Renal cortex interstitium (tissue), 15 donors: ENCODE results near the gene PIWIL4. TPM values are rescaled to one million over a fixed set of nuclear protein-coding genes. Genes with fewer than 3 reads are reported as not detected.

Experiments used
- DNase-seq, 11 donors: peaks; one replicate each; pipeline ENCODE4 v3.0.0-alpha.2; 2013; ENCODE audit warnings: low read depth in 9 of 11, low spot score in 4 of 11; ENCODE audit errors: extremely low read depth in 1 of 11
- long read RNA-seq, 16 experiments: transcript quantifications; one replicate each; lab custom pipeline, GENCODE V29; 2026
- polyA plus RNA-seq, 3 donors: library from polyadenylated mRNA; unstranded; fragments of 120-200 nt; gene quantifications; one replicate each; pipeline ENCODE4 v1.2.1, GENCODE V29; 2013; ENCODE audit not compliant: insufficient read length in 3 of 3

The PIWIL4 gene
- polyA plus RNA-seq = 1 to 10 TPM; 2.5 to 4.4 (median 3.8) TPM
- long read RNA-seq, donor 1 = 0 reads
- long read RNA-seq, donor 2 = 0 reads
- long read RNA-seq, donor 3 = 0 reads
- long read RNA-seq, donor 4 = 0 reads
- long read RNA-seq, donor 5 = 0 reads
- long read RNA-seq, donor 6 = 0 reads
- long read RNA-seq, donor 7 = 0 reads
- long read RNA-seq, donor 8, partial matches to known transcripts = 0 of 1 reads
- long read RNA-seq, donor 8, other reads (novel, unspliced or antisense) = 0 of 1 reads
- long read RNA-seq, donor 9 = 0 reads
- long read RNA-seq, donor 10 = 0 reads
- long read RNA-seq, donor 11 = 0 reads
- long read RNA-seq, donor 12, partial matches to known transcripts = 0 of 1 reads
- long read RNA-seq, donor 12, other reads (novel, unspliced or antisense) = 0 of 1 reads
- long read RNA-seq, donor 13 = 0 reads
- long read RNA-seq, donor 14 = 0 reads
- long read RNA-seq, donor 15 = 0 reads
- long read RNA-seq, donor 16 = 0 reads

GRCh38 chr11:94567181-94567670 is at the start of gene PIWIL4:
TSS of gene PIWIL4 (plus strand) at chr11:94567368. CDS start at chr11:94567519, 151 bp downstream.
- no peak for DNase-seq

- DNase-seq = no peak
These were observed 48.9 kb upstream of the PIWIL4 start for GRCh38 chr11:94518300-94518699.

GRCh38 chr11:94519478-94520084 is 47.6 kb upstream of the PIWIL4 start:
- DNase-seq = peak in 2 of 11 donors; percentile 13 to 19

GRCh38 chr11:94521684-94522083 is 45.5 kb upstream of the PIWIL4 start:
- DNase-seq = no peak

- no peak for DNase-seq
These were observed 42.8 kb upstream of the PIWIL4 start for GRCh38 chr11:94524341-94524740.

GRCh38 chr11:94525546-94526324 is 41.4 kb upstream of the PIWIL4 start:
- DNase-seq = peak in 6 of 11 donors; percentile 46 to 87 (median 63)

GRCh38 chr11:94526645-94527438 is 40.3 kb upstream of the PIWIL4 start:
- DNase-seq = no peak

- DNase-seq = no peak
These were observed 38.6 kb upstream of the PIWIL4 start for GRCh38 chr11:94528551-94528950.

GRCh38 chr11:94532211-94532610 is 35.0 kb upstream of the PIWIL4 start:
- no peak for DNase-seq

- no peak for DNase-seq
These were observed 34.0 kb upstream of the PIWIL4 start for GRCh38 chr11:94533206-94533605.

GRCh38 chr11:94533696-94534630 is 33.2 kb upstream of the PIWIL4 start:
- DNase-seq = no peak

GRCh38 chr11:94536386-94536785 is 30.8 kb upstream of the PIWIL4 start:
- no peak for DNase-seq

- DNase-seq = no peak
These were observed 30.1 kb upstream of the PIWIL4 start for GRCh38 chr11:94537031-94537600.

- DNase-seq = no peak
These were observed 27.7 kb upstream of the PIWIL4 start for GRCh38 chr11:94539420-94539819.

- peak; percentile 56 to 82 (median 71) for DNase-seq
These were observed 23.2 kb upstream of the PIWIL4 start, which contains the start of gene FUT4 for GRCh38 chr11:94543695-94544645. TSS of gene FUT4 (plus strand) at chr11:94543921. CDS start at chr11:94544134, 213 bp downstream.

- DNase-seq = peak in 3 of 11 donors; percentile 15 to 33 (median 23)
These were observed 22.4 kb upstream of the PIWIL4 start for GRCh38 chr11:94544646-94545263.
